Lung (tissue), 12 donors: ENCODE data around the gene SMARCE1. TPM values are rescaled to one million over a fixed set of nuclear protein-coding genes. Genes with fewer than 3 reads are reported as not detected.
"Not testable (repeated sequence)": the region's sequence is repeated elsewhere in the genome, so short reads cannot be mapped to it uniquely, and the experiment has no call there.

Experiments
- ATAC-seq: fragments of 200-7000 bp; cut with Tn5 transposase; one replicate; pipeline ENCODE4 v1.9.1; 2020; ENCODE audit warnings: moderate number of reproducible peaks; ENCODE audit not compliant: insufficient read depth, low FRiP score
- DNase-seq, 3 donors: peaks; one replicate each; pipeline ENCODE4 v3.0.0-alpha.2; 2013 to 2017
- H3K27ac ChIP-seq, 2 donors: one replicate each; pipeline ENCODE4 v1.5.1; 2013; ENCODE audit warnings: mild to moderate bottlenecking in 2 of 2, moderate library complexity in 2 of 2, control low read depth in 1 of 2, inconsistent platforms in 1 of 2, low read depth in 1 of 2, low read length in 1 of 2
- H3K27me3 ChIP-seq, 3 donors: one replicate each; pipeline ENCODE4 v1.5.1; 2013; ENCODE audit warnings: low read length in 2 of 3; ENCODE audit not compliant: control insufficient read depth in 3 of 3, insufficient read depth in 3 of 3
- H3K36me3 ChIP-seq, 4 donors: one replicate each; pipeline ENCODE4 v1.5.1; 2013; ENCODE audit warnings: low read length in 4 of 4, mild to moderate bottlenecking in 1 of 4, moderate library complexity in 1 of 4; ENCODE audit not compliant: control insufficient read depth in 4 of 4, insufficient read depth in 4 of 4
- H3K4me1 ChIP-seq, 5 donors: one replicate each; pipeline ENCODE4 v1.5.1; 2013; ENCODE audit warnings: low read length in 5 of 5, mild to moderate bottlenecking in 2 of 5, moderate library complexity in 1 of 5; ENCODE audit not compliant: control insufficient read depth in 5 of 5, insufficient read depth in 5 of 5
- H3K4me3 ChIP-seq: one replicate; pipeline ENCODE4 v1.5.1; 2013; ENCODE audit warnings: mild to moderate bottlenecking, control low read depth, moderate library complexity
- H3K9ac ChIP-seq, 2 donors: one replicate each; pipeline ENCODE4 v1.5.1; 2013; ENCODE audit warnings: low read length in 2 of 2, control low read depth in 1 of 2; ENCODE audit not compliant: insufficient read depth in 1 of 2
- H3K9me3 ChIP-seq, 4 donors: one replicate each; pipeline ENCODE4 v1.5.1; 2013; ENCODE audit warnings: low read length in 3 of 4, mild to moderate bottlenecking in 1 of 4, moderate library complexity in 1 of 4; ENCODE audit not compliant: control insufficient read depth in 4 of 4, insufficient read depth in 3 of 4
- CTCF ChIP-seq: IDR thresholded peaks from 2 replicates; pipeline ENCODE4 v1.5.1; 2012; ENCODE audit warnings: mild to moderate bottlenecking; ENCODE audit errors: control extremely low read depth, extremely low read depth
- WGBS, 2 donors: extraction: QIAGEN DNeasy Blood & Tissue Kit; methylation state at CpG; one replicate each; pipeline ENCODE4 v1.1.7; 2013; 5-methylcytosine and 5-hydroxymethylcytosine counted together
- polyA plus RNA-seq, 2 donors: library from polyadenylated mRNA; stranded (reverse); fragments of 200-250 nt; gene quantifications; one replicate each; pipeline ENCODE4 v1.2.1, GENCODE V29; 2013
- total RNA-seq, 2 donors: library from RNA; depleted of rRNA in 1 of 2; stranded (reverse); fragments of >200 nt in 1 of 2; gene quantifications; one replicate each; pipeline ENCODE4 v1.2.1, GENCODE V29; 2014 to 2021
- donor health status: control.
- donor health status: control.
- donor health status: Bipolar disorder and iron deficiency.
- donor health status: healthy.
- donor health status: DM: yes; HTN: yes; CAD: no.

SMARCE1 gene
- total and polyA plus RNA-seq, 4 donors: 55.2 to 137 (median 67.3) TPM

- ATAC-seq (no peak), DNase-seq (no peak)
- H3K9me3 ChIP-seq: no peaks in the 10 kb centered on the region
- H3K27ac ChIP-seq: no peak overlapping the region
- no peaks in the 10 kb centered on the region for H3K36me3 ChIP-seq
- no peaks in the 10 kb centered on the region for H3K27me3 ChIP-seq
- no peaks in the 10 kb centered on the region for H3K4me1 ChIP-seq
- H3K9ac ChIP-seq: no peak overlapping the region
- no peak for TF ChIP-seq CTCF
- 89 to 90% methylated on average over 3 of the region's 3 CpGs for WGBS, 2 donors
- H3K4me3 ChIP-seq: no peak overlapping the region
These were observed 50.5 kb downstream of the SMARCE1 start for GRCh38 chr17:40597156-40597555.

GRCh38 chr17:40596261-40596919, 51.2 kb downstream of the SMARCE1 start:
- DNase-seq: no peak
- TF ChIP-seq CTCF: no peak
- Histone ChIP-seq H3K4me1 (no peaks in the 10 kb centered on the region), H3K4me3 (no peak overlapping the region), H3K27ac (no peak overlapping the region), H3K9me3 (no peaks in the 10 kb centered on the region), H3K9ac (no peak overlapping the region), H3K27me3 (no peaks in the 10 kb centered on the region), H3K36me3 (no peaks in the 10 kb centered on the region)
- no peak for ATAC-seq
- WGBS, 2 donors: 69 to 75% methylated on average over 7 of the region's 7 CpGs

- WGBS, 2 donors: 92 to 95% methylated on average over 3 of the region's 3 CpGs
- Histone ChIP-seq H3K4me1 (peaks cover 0 to 2% (median 0%) of the 10 kb centered on the region in 5 donors), H3K27me3 (no peaks in the 10 kb centered on the region), H3K27ac (no peak overlapping the region), H3K9me3 (peaks cover 0 to 2% (median 0%) of the 10 kb centered on the region in 4 donors), H3K9ac (no peak overlapping the region), H3K36me3 (no peaks in the 10 kb centered on the region), H3K4me3 (no peak overlapping the region)
- DNase-seq (no peak), ATAC-seq (no peak)
- TF ChIP-seq CTCF: no peak
These were observed 56.9 kb downstream of the SMARCE1 start for GRCh38 chr17:40590742-40591141.

- Histone ChIP-seq H3K4me1 (peaks cover 0 to 2% (median 0%) of the 10 kb centered on the region in 5 donors), H3K27ac (no peak overlapping the region), H3K36me3 (no peaks in the 10 kb centered on the region), H3K4me3 (no peak overlapping the region), H3K9me3 (peaks cover 0 to 2% (median 0%) of the 10 kb centered on the region in 4 donors), H3K9ac (no peak overlapping the region), H3K27me3 (no peaks in the 10 kb centered on the region)
- DNase-seq (no peak), ATAC-seq (no peak)
- WGBS, 2 donors: 72 to 82% methylated on average over 2 of the region's 2 CpGs
- no peak for TF ChIP-seq CTCF
These were observed 59.1 kb downstream of the SMARCE1 start for GRCh38 chr17:40588552-40588951.

- not testable (repeated sequence) for H3K27ac ChIP-seq, DNase-seq, H3K9ac ChIP-seq, H3K4me1 ChIP-seq, H3K9me3 ChIP-seq, H3K4me3 ChIP-seq, ATAC-seq, H3K36me3 ChIP-seq, H3K27me3 ChIP-seq
- 86 to 90% methylated on average over 3 of the region's 3 CpGs for WGBS, 2 donors
These were observed 61.4 kb downstream of the SMARCE1 start for GRCh38 chr17:40586264-40586663.
